Immature natural killer cell (primary cell): ENCODE data around the gene MAST3. TPM values are rescaled to one million over a fixed set of nuclear protein-coding genes. Genes with fewer than 3 reads are reported as not detected.

Experiments
- DNase-seq, 3 donors: peaks; one replicate each; pipeline ENCODE4 v3.0.0; 2022; ENCODE audit warnings: mixed read lengths in 1 of 3
- H3K27ac Mint-ChIP-seq, 6 donors: one replicate each; pipeline ENCODE4 v1.8.0; 2020; ENCODE audit warnings: mixed read lengths in 6 of 6, mild to moderate bottlenecking in 5 of 6, inconsistent platforms in 4 of 6, moderate library complexity in 3 of 6
- H3K27me3 Mint-ChIP-seq, 3 donors: one replicate each; pipeline ENCODE4 v1.8.0; 2020 to 2021; ENCODE audit warnings: low read depth in 3 of 3, mild to moderate bottlenecking in 3 of 3, mixed read lengths in 3 of 3, moderate library complexity in 3 of 3, inconsistent platforms in 1 of 3
- H3K36me3 Mint-ChIP-seq, 3 donors: one replicate each; pipeline ENCODE4 v1.8.0; 2020; ENCODE audit warnings: mixed read lengths in 3 of 3, inconsistent platforms in 2 of 3, mild to moderate bottlenecking in 2 of 3
- H3K4me1 Mint-ChIP-seq, 2 donors: one replicate each; pipeline ENCODE4 v1.8.0; 2020; ENCODE audit warnings: inconsistent platforms in 2 of 2, mild to moderate bottlenecking in 2 of 2, mixed read lengths in 2 of 2, moderate library complexity in 1 of 2
- H3K4me3 Mint-ChIP-seq, 5 donors: one replicate each; pipeline ENCODE4 v1.8.0; 2020; ENCODE audit warnings: mild to moderate bottlenecking in 5 of 5, mixed read lengths in 5 of 5, inconsistent platforms in 3 of 5, moderate library complexity in 3 of 5
- H3K9me3 Mint-ChIP-seq, 6 donors: one replicate each; pipeline ENCODE4 v1.8.0; 2020; ENCODE audit warnings: mild to moderate bottlenecking in 6 of 6, mixed read lengths in 6 of 6, inconsistent platforms in 4 of 6, moderate library complexity in 3 of 6
- polyA plus RNA-seq, 3 donors: library from polyadenylated mRNA; unstranded; fragments of 300-500 nt; fragmentation: Illumina TruSeq; gene quantifications; one replicate each; pipeline ENCODE4 v1.2.3, GENCODE V29; 2021

MAST3 gene
- polyA plus RNA-seq, 3 donors from 2014 or later = 7.3 to 39.1 (median 12.6) TPM

- Mint-ChIP-seq H3K36me3 (peaks cover 0 to 7% (median 4%) of the 10 kb centered on the region in 3 donors), H3K27ac (peak overlapping the region; percentile 60 to 89 (median 83)), H3K9me3 (peaks cover 0 to 2% (median 0%) of the 10 kb centered on the region in 6 donors), H3K4me3 (peak overlapping the region; percentile 73 to 89 (median 81)), H3K4me1 (peaks cover 31 to 33% of the 10 kb centered on the region in 2 donors), H3K27me3 (peaks cover 0 to 3% (median 3%) of the 10 kb centered on the region in 3 donors)
- no peak for DNase-seq
These were observed 11.8 kb downstream of the MAST3 start for GRCh38 chr19:18109341-18109732.

GRCh38 chr19:18109733-18110608, 12.4 kb downstream of the MAST3 start:
- Mint-ChIP-seq H3K36me3 (peaks cover 0 to 7% (median 4%) of the 10 kb centered on the region in 3 donors), H3K9me3 (peaks cover 0 to 2% (median 0%) of the 10 kb centered on the region in 6 donors), H3K27me3 (peaks cover 0 to 3% (median 2%) of the 10 kb centered on the region in 3 donors), H3K4me3 (peak overlapping the region; percentile 73 to 89 (median 81)), H3K4me1 (peaks cover 25 to 28% of the 10 kb centered on the region in 2 donors), H3K27ac (peak overlapping the region in 5 of 6 donors; percentile 60 to 89 (median 81))
- DNase-seq = peak; percentile 44 to 50 (median 45)

DNA sequence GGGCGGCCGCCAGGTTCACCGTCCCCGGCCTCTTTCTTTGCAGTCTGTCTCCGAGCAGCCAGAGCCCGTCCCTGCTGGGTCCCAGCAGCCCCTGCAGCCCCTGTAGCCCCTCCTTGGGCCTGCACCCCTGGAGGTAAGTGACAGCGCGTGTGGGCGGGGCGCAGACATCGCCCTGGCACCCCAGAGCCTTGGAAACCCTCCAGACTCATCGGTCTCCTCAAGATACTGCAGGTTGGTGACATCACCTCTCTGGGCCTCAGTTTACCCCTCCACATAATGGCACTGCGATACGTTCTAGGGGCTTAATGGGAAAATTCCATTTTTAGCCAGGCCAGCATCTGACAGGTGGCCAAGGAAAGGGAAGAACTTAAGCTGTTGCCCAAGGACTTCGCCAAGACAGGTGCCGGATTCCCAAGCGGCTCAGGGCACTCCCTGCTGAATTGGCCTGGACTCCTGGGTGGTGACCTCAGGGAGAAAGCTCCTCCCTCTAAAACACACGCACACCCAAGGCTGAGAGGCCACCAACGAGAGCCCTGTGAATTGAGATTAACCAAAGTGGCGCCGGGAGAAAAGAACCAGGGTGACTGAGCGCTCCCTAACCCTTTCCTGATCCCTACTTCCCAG, 13.1 kb downstream of the MAST3 start:
- H3K4me1 Mint-ChIP-seq = peaks cover 25 to 30% of the 10 kb centered on the region in 2 donors
- peak overlapping the region; percentile 58 to 77 (median 67) for H3K4me3 Mint-ChIP-seq
- peak overlapping the region in 1 of 6 donors; percentile 40 for H3K27ac Mint-ChIP-seq
- DNase-seq = no peak
- peaks cover 0 to 3% (median under 1%) of the 10 kb centered on the region in 3 donors for H3K27me3 Mint-ChIP-seq
- peaks cover 0 to 7% (median 4%) of the 10 kb centered on the region in 3 donors for H3K36me3 Mint-ChIP-seq
- peaks cover 0 to 2% (median 0%) of the 10 kb centered on the region in 6 donors for H3K9me3 Mint-ChIP-seq

GRCh38 chr19:18112989-18113478, 15.5 kb downstream of the MAST3 start:
- peak overlapping the region in 1 of 5 donors; percentile 25 for H3K4me3 Mint-ChIP-seq

GRCh38 chr19:18113827-18114226, 16.2 kb downstream of the MAST3 start:
- peaks cover 0 to 7% (median 4%) of the 10 kb centered on the region in 3 donors for H3K36me3 Mint-ChIP-seq
- peaks cover 0 to 2% (median 0%) of the 10 kb centered on the region in 6 donors for H3K9me3 Mint-ChIP-seq
- no peak for DNase-seq
- H3K27ac Mint-ChIP-seq = peak overlapping the region in 1 of 6 donors; percentile 34
- no peak overlapping the region for H3K4me3 Mint-ChIP-seq
- H3K27me3 Mint-ChIP-seq = peaks cover 0 to 9% (median 7%) of the 10 kb centered on the region in 3 donors
- peaks cover 36 to 40% of the 10 kb centered on the region in 2 donors for H3K4me1 Mint-ChIP-seq

More at GRCh38 chr19:18112989-18113478, 15.5 kb downstream of the MAST3 start:
- H3K4me1 Mint-ChIP-seq = peaks cover 34 to 38% of the 10 kb centered on the region in 2 donors
- peak overlapping the region in 4 of 6 donors; percentile 49 to 81 (median 68) for H3K27ac Mint-ChIP-seq
- H3K9me3 Mint-ChIP-seq = peaks cover 0 to 2% (median 0%) of the 10 kb centered on the region in 6 donors
- H3K36me3 Mint-ChIP-seq = peaks cover 0 to 7% (median 4%) of the 10 kb centered on the region in 3 donors
- peaks cover 0 to 6% (median 3%) of the 10 kb centered on the region in 3 donors for H3K27me3 Mint-ChIP-seq
- peak; percentile 75 to 80 (median 76) for DNase-seq

DNA sequence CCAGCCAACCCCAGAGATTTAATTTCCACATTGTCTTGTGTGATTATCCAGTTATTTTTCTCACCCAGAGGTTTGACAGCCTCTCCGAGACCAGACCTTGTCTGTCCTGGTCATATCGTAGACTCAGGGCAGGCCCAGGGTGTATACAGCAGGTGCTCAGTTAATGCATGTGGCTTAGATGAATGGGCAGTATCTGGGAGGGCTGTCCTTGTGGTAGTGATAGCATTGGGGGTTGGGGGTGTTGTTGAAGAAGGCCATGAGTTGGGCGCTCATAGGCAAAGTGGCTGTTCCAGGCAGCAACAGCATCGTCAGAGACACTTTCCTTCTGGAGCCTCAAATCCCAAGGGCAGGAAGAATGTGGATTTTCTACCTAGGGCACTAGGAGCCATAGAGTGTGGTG, 16.9 kb downstream of the MAST3 start:
- peaks cover 0 to 10% (median 7%) of the 10 kb centered on the region in 3 donors for H3K27me3 Mint-ChIP-seq
- no peak overlapping the region for H3K4me3 Mint-ChIP-seq
- no peak overlapping the region for H3K27ac Mint-ChIP-seq
- peaks cover 0 to 2% (median 0%) of the 10 kb centered on the region in 6 donors for H3K9me3 Mint-ChIP-seq
- DNase-seq = no peak
- peaks cover 37 to 41% of the 10 kb centered on the region in 2 donors for H3K4me1 Mint-ChIP-seq
- peaks cover 0 to 7% (median 4%) of the 10 kb centered on the region in 3 donors for H3K36me3 Mint-ChIP-seq

GRCh38 chr19:18117364-18117691, 19.8 kb downstream of the MAST3 start:
- Mint-ChIP-seq H3K4me1 (peaks cover 44 to 47% of the 10 kb centered on the region in 2 donors), H3K36me3 (peaks cover 0 to 16% (median 4%) of the 10 kb centered on the region in 3 donors), H3K4me3 (peak overlapping the region; percentile 71 to 85 (median 76)), H3K27me3 (peaks cover 0 to 12% (median 10%) of the 10 kb centered on the region in 3 donors), H3K9me3 (no peaks in the 10 kb centered on the region), H3K27ac (peak overlapping the region; percentile 82 to 97 (median 93))
- no peak for DNase-seq

DNA sequence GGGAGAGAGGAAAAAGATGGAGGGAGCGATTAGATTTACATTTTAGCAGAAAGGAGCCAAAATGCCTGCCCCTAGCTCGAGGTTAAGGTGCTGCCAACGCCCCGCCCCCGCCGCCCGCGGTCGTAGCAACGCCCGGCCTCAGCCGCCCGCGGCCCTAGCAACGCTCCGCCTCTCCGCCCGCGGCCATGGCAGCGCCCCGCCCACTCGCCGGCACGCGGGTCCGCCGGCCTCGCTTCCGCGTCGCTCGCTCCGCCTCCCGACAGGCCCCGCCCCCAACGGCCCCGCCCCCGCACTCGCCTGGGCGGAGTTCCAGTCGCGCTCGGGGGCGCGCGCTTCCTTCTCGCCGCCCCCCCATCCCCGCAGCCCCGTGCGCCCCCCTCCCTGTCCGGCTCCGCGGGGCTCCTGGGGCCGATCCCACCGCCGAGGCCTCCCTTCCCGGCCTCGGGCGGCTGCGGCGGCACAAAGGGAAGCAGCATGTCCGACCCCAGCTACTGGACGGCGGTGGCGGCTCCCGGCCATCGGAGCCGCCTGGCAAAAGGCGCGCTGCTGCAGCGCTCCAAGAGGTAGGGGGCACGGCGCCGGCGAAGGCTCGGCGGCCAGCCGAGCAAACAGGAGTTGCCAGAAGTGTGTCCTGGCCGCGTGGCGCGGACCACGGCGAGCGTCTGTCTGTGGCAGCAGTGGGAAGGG, 20.3 kb downstream of the MAST3 start:
- peaks cover 0 to 12% (median 10%) of the 10 kb centered on the region in 3 donors for H3K27me3 Mint-ChIP-seq
- peak overlapping the region; percentile 90 to 98 (median 96) for H3K27ac Mint-ChIP-seq
- H3K9me3 Mint-ChIP-seq = no peaks in the 10 kb centered on the region
- peak overlapping the region; percentile 92 to 98 (median 96) for H3K4me3 Mint-ChIP-seq
- H3K4me1 Mint-ChIP-seq = peaks cover 41 to 46% of the 10 kb centered on the region in 2 donors
- peaks cover 0 to 14% (median 1%) of the 10 kb centered on the region in 3 donors for H3K36me3 Mint-ChIP-seq
- peak; percentile 97 to 98 (median 98) for DNase-seq

GRCh38 chr19:18118420-18119012, 20.9 kb downstream of the MAST3 start:
- Mint-ChIP-seq H3K9me3 (no peaks in the 10 kb centered on the region), H3K27me3 (peaks cover 0 to 12% (median 10%) of the 10 kb centered on the region in 3 donors), H3K36me3 (peaks cover 0 to 14% (median under 1%) of the 10 kb centered on the region in 3 donors), H3K4me1 (peaks cover 37 to 44% of the 10 kb centered on the region in 2 donors), H3K4me3 (peak overlapping the region; percentile 92 to 98 (median 96)), H3K27ac (peak overlapping the region; percentile 85 to 98 (median 96))
- DNase-seq = no peak

DNA sequence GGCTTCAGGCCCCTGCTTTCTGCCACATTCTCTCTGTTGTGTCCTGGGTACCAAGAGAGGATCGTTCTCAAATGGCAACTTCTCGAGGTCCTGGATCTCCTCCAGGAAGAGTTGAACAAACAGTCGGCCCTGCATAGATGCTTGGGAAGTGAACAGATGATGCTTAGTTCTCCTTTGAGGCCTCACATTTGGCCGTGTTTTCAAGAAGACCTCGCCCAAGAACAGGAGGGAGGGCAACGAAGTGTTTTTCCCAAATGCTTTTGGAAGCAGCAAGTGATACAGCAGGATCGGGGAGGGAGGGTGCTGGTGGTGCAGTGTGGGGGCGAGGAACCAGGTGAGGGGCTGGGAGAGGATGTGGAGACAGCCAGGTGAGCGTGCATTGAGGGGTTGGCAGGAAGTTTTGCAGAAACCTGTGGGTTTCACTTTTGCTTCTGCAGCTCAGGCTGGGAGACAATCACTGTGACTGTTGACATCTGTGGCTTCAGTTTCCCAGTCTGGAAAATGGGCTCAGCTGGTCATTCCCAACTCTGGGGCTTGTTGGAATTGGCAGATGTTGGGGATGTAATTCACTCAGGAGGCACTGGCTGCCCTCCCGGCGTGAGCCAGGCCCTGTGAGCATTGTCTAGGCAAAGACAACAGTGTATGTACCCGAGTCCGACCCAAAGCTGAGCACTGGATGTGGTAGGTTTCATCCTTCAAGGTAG, 21.6 kb downstream of the MAST3 start:
- no peaks in the 10 kb centered on the region for H3K9me3 Mint-ChIP-seq
- peak; percentile 43 to 51 (median 47) for DNase-seq
- H3K4me3 Mint-ChIP-seq = peak overlapping the region; percentile 92 to 98 (median 96)
- peaks cover 37 to 45% of the 10 kb centered on the region in 2 donors for H3K4me1 Mint-ChIP-seq
- H3K27me3 Mint-ChIP-seq = peaks cover 0 to 12% (median 10%) of the 10 kb centered on the region in 3 donors
- H3K27ac Mint-ChIP-seq = peak overlapping the region; percentile 85 to 98 (median 96)
- peaks cover under 1 to 15% (median 3%) of the 10 kb centered on the region in 3 donors for H3K36me3 Mint-ChIP-seq

DNA sequence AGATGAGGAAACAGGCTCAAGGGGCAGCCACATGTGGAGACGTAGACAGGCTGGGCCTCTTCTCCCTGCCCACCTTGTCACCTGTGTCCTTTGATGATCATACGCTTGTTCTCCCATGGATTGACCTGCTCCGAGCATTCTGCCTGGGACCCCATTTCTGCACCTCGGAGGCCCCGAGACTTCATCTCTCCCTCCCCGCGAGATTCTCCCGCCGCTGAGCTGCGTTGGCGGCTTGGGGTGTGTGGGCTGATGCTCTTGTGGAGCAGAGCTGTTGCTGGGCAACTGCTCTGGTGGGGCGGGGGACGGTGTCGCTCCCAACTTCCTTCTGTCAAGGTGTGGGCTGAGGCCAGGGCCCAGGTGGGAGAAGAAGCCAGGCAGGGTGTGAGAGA, 22.1 kb downstream of the MAST3 start:
- peak overlapping the region; percentile 85 to 98 (median 96) for H3K27ac Mint-ChIP-seq
- H3K36me3 Mint-ChIP-seq = peaks cover 3 to 20% (median 6%) of the 10 kb centered on the region in 3 donors
- peaks cover 37 to 46% of the 10 kb centered on the region in 2 donors for H3K4me1 Mint-ChIP-seq
- peak; percentile 26 to 53 (median 49) for DNase-seq
- H3K4me3 Mint-ChIP-seq = peak overlapping the region; percentile 92 to 98 (median 96)
- H3K9me3 Mint-ChIP-seq = no peaks in the 10 kb centered on the region
- H3K27me3 Mint-ChIP-seq = peaks cover 0 to 12% (median 10%) of the 10 kb centered on the region in 3 donors

DNA sequence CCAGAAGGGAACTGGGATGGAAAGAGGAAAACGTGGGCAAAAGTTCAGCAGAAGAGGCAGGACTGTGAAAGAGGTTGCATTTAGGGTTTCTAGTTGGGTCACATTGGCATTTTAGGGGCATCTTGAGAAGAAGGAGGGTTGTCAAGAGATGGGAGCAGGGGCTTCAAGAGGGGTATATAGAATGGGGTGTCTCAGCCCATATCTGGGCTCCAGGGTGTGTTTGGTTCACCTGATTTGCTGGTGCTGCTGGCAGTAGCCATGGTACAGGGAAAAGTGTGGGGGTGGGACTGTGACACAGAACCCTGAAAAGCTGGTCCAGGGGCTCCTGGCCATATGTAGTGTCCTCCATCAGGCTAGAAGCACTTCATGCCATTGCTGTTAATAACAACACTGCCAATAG, 22.5 kb downstream of the MAST3 start:
- H3K27me3 Mint-ChIP-seq = peaks cover 0 to 12% (median 10%) of the 10 kb centered on the region in 3 donors
- H3K36me3 Mint-ChIP-seq = peaks cover 3 to 20% (median 6%) of the 10 kb centered on the region in 3 donors
- peak overlapping the region; percentile 92 to 98 (median 96) for H3K4me3 Mint-ChIP-seq
- peak overlapping the region; percentile 85 to 98 (median 96) for H3K27ac Mint-ChIP-seq
- DNase-seq = no peak
- H3K4me1 Mint-ChIP-seq = peaks cover 37 to 46% of the 10 kb centered on the region in 2 donors
- no peaks in the 10 kb centered on the region for H3K9me3 Mint-ChIP-seq
